Astrocyte (in vitro differentiated cells and primary cell): Measurements from ENCODE around the gene NUP210. TPM values are rescaled to one million over a fixed set of nuclear protein-coding genes. Genes with fewer than 3 reads are reported as not detected.

ENCODE experiments used
- DNase-seq: peaks from one replicate; pipeline ENCODE4 v3.0.0-alpha.2; 2010; ENCODE audit warnings: low read depth
- FAIRE-seq: peaks from 2 replicates; lab custom pipeline; 2011; peaks lifted over from hg19 to GRCh38; lab: Jason Lieb, UNC
- H2AFZ ChIP-seq: 2 replicates; pipeline ENCODE4 v1.6.0; 2012; ENCODE audit warnings: low read depth, low read length, inconsistent platforms
- H3K27ac ChIP-seq: 2 replicates; pipeline ENCODE4 v1.5.1; 2011; ENCODE audit warnings: low read depth, low read length, inconsistent platforms
- H3K27me3 ChIP-seq: 2 replicates; pipeline ENCODE4 v1.6.0; 2011; ENCODE audit warnings: low read length, inconsistent platforms; ENCODE audit not compliant: insufficient read depth
- H3K36me3 ChIP-seq: 2 replicates; pipeline ENCODE4 v1.5.1; 2011; ENCODE audit warnings: low read length, inconsistent platforms; ENCODE audit not compliant: insufficient read depth
- H3K4me1 ChIP-seq: 2 replicates; pipeline ENCODE4 v1.5.1; 2011; ENCODE audit warnings: low read length, inconsistent platforms; ENCODE audit not compliant: insufficient read depth
- H3K4me2 ChIP-seq: 2 replicates; pipeline ENCODE4 v1.6.0; 2012; ENCODE audit warnings: low read length, inconsistent platforms
- H3K4me3 ChIP-seq: 2 replicates; pipeline ENCODE4 v1.5.1; 2011; ENCODE audit warnings: low read depth, mild to moderate bottlenecking, low read length, inconsistent platforms; ENCODE audit not compliant: insufficient read depth
- H3K79me2 ChIP-seq: 2 replicates; pipeline ENCODE4 v1.6.0; 2012; ENCODE audit warnings: mild to moderate bottlenecking, low read length, inconsistent platforms; ENCODE audit not compliant: insufficient read depth
- H3K9ac ChIP-seq: 2 replicates; pipeline ENCODE4 v1.6.0; 2012; ENCODE audit warnings: mild to moderate bottlenecking, low read length, inconsistent platforms
- H3K9me3 ChIP-seq: 2 replicates; pipeline ENCODE4 v1.5.1; 2012; ENCODE audit warnings: low read depth, mild to moderate bottlenecking, low read length, inconsistent platforms; ENCODE audit not compliant: insufficient read depth
- H4K20me1 ChIP-seq: 2 replicates; pipeline ENCODE4 v1.6.0; 2012; ENCODE audit warnings: low read length, inconsistent platforms; ENCODE audit not compliant: insufficient read depth
- H3K27ac Mint-ChIP-seq: one replicate; pipeline ENCODE4 v1.8.0; 2021; ENCODE audit warnings: mild to moderate bottlenecking, mixed read lengths; ENCODE audit not compliant: unreplicated experiment
- H3K27me3 Mint-ChIP-seq: one replicate; pipeline ENCODE4 v1.8.0; 2021; ENCODE audit warnings: low read depth, mixed read lengths; ENCODE audit not compliant: unreplicated experiment
- H3K36me3 Mint-ChIP-seq: one replicate; pipeline ENCODE4 v1.8.0; 2021; ENCODE audit warnings: low read depth, mixed read lengths; ENCODE audit not compliant: unreplicated experiment
- H3K4me1 Mint-ChIP-seq: one replicate; pipeline ENCODE4 v1.8.0; 2021; ENCODE audit warnings: low read depth, mixed read lengths; ENCODE audit not compliant: unreplicated experiment
- H3K4me3 Mint-ChIP-seq: one replicate; pipeline ENCODE4 v1.8.0; 2021; ENCODE audit warnings: mild to moderate bottlenecking, moderate library complexity, mixed read lengths; ENCODE audit not compliant: unreplicated experiment
- H3K9me3 Mint-ChIP-seq: one replicate; pipeline ENCODE4 v1.8.0; 2021; ENCODE audit warnings: mild to moderate bottlenecking, mixed read lengths; ENCODE audit not compliant: unreplicated experiment
- EZH2 ChIP-seq: IDR thresholded peaks from 2 replicates; pipeline ENCODE4 v1.6.1; 2012; ENCODE audit warnings: mild to moderate bottlenecking, low read length, inconsistent platforms; ENCODE audit not compliant: insufficient read depth
- total RNA-seq: library from RNA; stranded (reverse); gene quantifications from 2 replicates; pipeline ENCODE4 v1.2.1, GENCODE V29; 2021
- TF ChIP-seq, protein P1 (sequence below): IDR thresholded peaks from 2 replicates; pipeline ENCODE4 v1.5.1; 2011; ENCODE audit warnings: low read depth, mild to moderate bottlenecking, inconsistent platforms, low read length, moderate library complexity; ENCODE audit not compliant: insufficient read depth

Gene NUP210
- total RNA-seq, 1 donor from 2014 or later, result 1.2 TPM

DNA sequence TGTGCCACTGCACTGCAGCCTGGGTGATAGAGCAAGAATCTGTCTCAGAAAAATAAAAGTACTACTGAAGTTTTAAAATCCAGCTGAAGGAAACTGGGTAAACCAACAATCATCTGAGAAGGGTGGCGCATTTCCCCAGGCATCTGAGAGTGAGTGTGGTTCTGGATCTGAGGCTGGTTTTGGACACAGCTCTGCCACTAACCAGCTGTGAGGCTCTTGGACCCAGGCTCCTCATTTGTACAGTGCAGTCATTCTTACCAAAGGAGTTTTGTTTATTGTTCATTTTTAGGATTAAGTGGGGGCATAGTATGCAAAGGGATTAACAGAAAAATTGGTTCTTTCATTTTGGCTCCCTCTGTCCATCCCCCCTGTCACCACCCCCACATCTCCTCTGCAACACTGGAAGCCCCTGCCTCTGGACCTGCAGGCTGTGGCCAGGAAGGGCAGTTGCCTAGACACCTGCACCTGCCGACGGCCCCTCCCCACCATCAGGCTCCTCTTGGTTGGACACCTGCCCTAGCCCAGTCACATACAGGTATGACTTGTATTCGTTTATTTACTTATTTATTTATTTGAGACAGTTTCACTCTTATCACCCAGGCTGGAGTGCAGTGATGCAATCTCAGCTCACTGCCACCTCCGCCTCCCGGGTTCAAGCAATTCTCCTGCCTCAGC, 8.8 kb downstream of the NUP210 start:
- no peaks in the 10 kb centered on the region for H4K20me1 ChIP-seq
- no peaks in the 10 kb centered on the region for H3K27me3 ChIP-seq
- no peak overlapping the region for H3K4me3 Mint-ChIP-seq
- H3K9ac ChIP-seq, result no peak overlapping the region
- no peaks in the 10 kb centered on the region for H3K36me3 Mint-ChIP-seq
- peaks cover 9% of the 10 kb centered on the region for H3K27me3 Mint-ChIP-seq
- H3K4me1 Mint-ChIP-seq, result peaks cover 4% of the 10 kb centered on the region
- no peak for DNase-seq
- FAIRE-seq, result no peak
- peaks cover 16% of the 10 kb centered on the region for H3K9me3 Mint-ChIP-seq
- H3K79me2 ChIP-seq, result no peaks in the 10 kb centered on the region
- no peak overlapping the region for H3K4me2 ChIP-seq
- H3K9me3 ChIP-seq, result peaks cover 5% of the 10 kb centered on the region
- no peak for TF ChIP-seq EZH2
- TF ChIP-seq, protein P1, sequence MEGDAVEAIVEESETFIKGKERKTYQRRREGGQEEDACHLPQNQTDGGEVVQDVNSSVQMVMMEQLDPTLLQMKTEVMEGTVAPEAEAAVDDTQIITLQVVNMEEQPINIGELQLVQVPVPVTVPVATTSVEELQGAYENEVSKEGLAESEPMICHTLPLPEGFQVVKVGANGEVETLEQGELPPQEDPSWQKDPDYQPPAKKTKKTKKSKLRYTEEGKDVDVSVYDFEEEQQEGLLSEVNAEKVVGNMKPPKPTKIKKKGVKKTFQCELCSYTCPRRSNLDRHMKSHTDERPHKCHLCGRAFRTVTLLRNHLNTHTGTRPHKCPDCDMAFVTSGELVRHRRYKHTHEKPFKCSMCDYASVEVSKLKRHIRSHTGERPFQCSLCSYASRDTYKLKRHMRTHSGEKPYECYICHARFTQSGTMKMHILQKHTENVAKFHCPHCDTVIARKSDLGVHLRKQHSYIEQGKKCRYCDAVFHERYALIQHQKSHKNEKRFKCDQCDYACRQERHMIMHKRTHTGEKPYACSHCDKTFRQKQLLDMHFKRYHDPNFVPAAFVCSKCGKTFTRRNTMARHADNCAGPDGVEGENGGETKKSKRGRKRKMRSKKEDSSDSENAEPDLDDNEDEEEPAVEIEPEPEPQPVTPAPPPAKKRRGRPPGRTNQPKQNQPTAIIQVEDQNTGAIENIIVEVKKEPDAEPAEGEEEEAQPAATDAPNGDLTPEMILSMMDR, result no peak
- H3K36me3 ChIP-seq, result no peaks in the 10 kb centered on the region
- no peaks in the 10 kb centered on the region for H3K4me1 ChIP-seq
- H2AFZ ChIP-seq, result no peak overlapping the region
- no peak overlapping the region for H3K4me3 ChIP-seq
- H3K27ac Mint-ChIP-seq, result no peak overlapping the region
- H3K27ac ChIP-seq, result no peak overlapping the region

DNA sequence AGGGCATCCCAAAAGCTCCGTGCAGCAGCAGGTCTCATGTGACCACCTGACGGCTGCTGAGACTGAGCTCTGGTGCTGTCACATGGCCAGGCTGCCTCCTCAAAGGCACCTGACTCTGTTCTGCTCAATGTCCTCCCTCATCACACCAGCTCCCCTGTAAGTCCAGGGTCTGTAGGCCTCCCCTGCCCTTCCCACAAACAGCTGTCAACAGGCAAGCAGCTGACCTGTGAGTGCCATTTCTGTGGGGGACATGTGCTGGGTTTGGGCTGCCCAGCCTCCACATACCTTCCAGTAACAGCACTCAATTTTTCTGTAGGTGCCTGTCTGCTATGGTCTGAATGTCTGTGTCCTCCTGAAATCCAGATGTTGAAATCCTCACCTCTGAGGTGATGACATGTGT, 11.2 kb downstream of the NUP210 start:
- H3K4me1 Mint-ChIP-seq, result no peaks in the 10 kb centered on the region
- Histone ChIP-seq H3K9ac (no peak overlapping the region), H3K27ac (no peak overlapping the region), H3K36me3 (no peaks in the 10 kb centered on the region), H3K9me3 (peaks cover 5% of the 10 kb centered on the region), H3K4me2 (no peak overlapping the region), H3K4me1 (no peaks in the 10 kb centered on the region), H2AFZ (no peak overlapping the region), H4K20me1 (no peaks in the 10 kb centered on the region), H3K4me3 (no peak overlapping the region), H3K27me3 (no peaks in the 10 kb centered on the region), H3K79me2 (no peaks in the 10 kb centered on the region)
- TF ChIP-seq, protein P1, result no peak
- no peak for TF ChIP-seq EZH2
- FAIRE-seq, result no peak
- no peaks in the 10 kb centered on the region for H3K36me3 Mint-ChIP-seq
- no peaks in the 10 kb centered on the region for H3K27me3 Mint-ChIP-seq
- no peak for DNase-seq
- H3K27ac Mint-ChIP-seq, result no peak overlapping the region
- no peak overlapping the region for H3K4me3 Mint-ChIP-seq
- H3K9me3 Mint-ChIP-seq, result peaks cover 16% of the 10 kb centered on the region

DNA sequence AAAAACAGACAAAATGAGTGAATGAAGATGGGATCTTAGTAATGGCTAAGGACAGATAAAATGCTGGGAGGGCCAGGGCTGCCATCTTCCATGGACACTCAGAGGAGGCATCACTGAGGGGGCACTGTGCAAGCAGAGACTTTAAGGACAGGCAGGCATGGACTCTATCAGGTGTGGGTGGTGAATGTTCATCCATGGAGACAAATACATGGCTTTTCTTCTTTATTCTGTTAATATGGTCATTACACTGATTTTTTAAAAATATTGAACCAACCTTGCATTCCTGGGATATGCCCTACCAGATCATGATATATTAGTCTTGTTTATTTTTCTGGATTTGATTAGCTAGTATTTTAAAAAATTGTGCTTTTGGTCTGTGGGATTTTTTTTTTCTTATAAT, 12.2 kb downstream of the NUP210 start:
- Histone ChIP-seq H3K4me2 (no peak overlapping the region), H4K20me1 (no peaks in the 10 kb centered on the region), H3K9ac (no peak overlapping the region), H3K4me3 (no peak overlapping the region), H3K27me3 (no peaks in the 10 kb centered on the region), H3K9me3 (peaks cover 5% of the 10 kb centered on the region), H3K79me2 (no peaks in the 10 kb centered on the region), H2AFZ (no peak overlapping the region), H3K27ac (no peak overlapping the region), H3K4me1 (no peaks in the 10 kb centered on the region), H3K36me3 (no peaks in the 10 kb centered on the region)
- Mint-ChIP-seq H3K4me3 (no peak overlapping the region), H3K27ac (no peak overlapping the region), H3K27me3 (no peaks in the 10 kb centered on the region), H3K4me1 (no peaks in the 10 kb centered on the region), H3K36me3 (no peaks in the 10 kb centered on the region), H3K9me3 (peaks cover 16% of the 10 kb centered on the region)
- TF ChIP-seq, protein P1, result no peak
- TF ChIP-seq EZH2, result no peak
- no peak for FAIRE-seq
- no peak for DNase-seq
